Vagina (tissue), 2 donors: ENCODE data around the gene N4BP2L2. TPM values are rescaled to one million over a fixed set of nuclear protein-coding genes. Genes with fewer than 3 reads are reported as not detected.

Experiments used
- DNase-seq, 2 donors: peaks; one replicate each; pipeline ENCODE4 v3.0.0-alpha.2; 2017; ENCODE audit errors: extremely low spot score in 2 of 2
- H3K27ac ChIP-seq: fragments of 200-600 bp; sonication (generic); one replicate; pipeline ENCODE4 v1.5.1; 2019
- H3K27me3 ChIP-seq: fragments of 200-600 bp; sonication (generic); one replicate; pipeline ENCODE4 v1.5.1; 2019
- H3K36me3 ChIP-seq, 2 donors: fragments of 200-600 bp; sonication (generic); one replicate each; pipeline ENCODE4 v1.5.1; 2017 to 2019
- H3K4me1 ChIP-seq: fragments of 200-600 bp; sonication (generic); one replicate; pipeline ENCODE4 v1.5.1; 2019
- H3K4me3 ChIP-seq, 2 donors: fragments of 200-600 bp; sonication (generic); 1 replicate in 1 of 2; 2 replicates in 1 of 2; pipeline ENCODE4 v1.5.1; 2016 to 2019
- H3K9me3 ChIP-seq: fragments of 200-600 bp; sonication (generic); one replicate; pipeline ENCODE4 v1.5.1; 2019
- CTCF ChIP-seq, 3 experiments: fragments of 450-650 bp in 2 of 3; fragments of 200-600 bp in 1 of 3; sonication (generic) in 1 of 3; IDR thresholded peaks; one replicate each; pipeline ENCODE4 v1.5.1; 2017 to 2019; ENCODE audit warnings: antibody characterized with exemption in 3 of 3, mild to moderate bottlenecking in 2 of 3, moderate library complexity in 2 of 3
- POLR2A ChIP-seq, 2 donors: fragments of 450-650 bp; IDR thresholded peaks; one replicate each; pipeline ENCODE4 v1.6.1; 2017; ENCODE audit warnings: antibody characterized with exemption in 2 of 2, mild to moderate bottlenecking in 2 of 2, moderate library complexity in 2 of 2
- POLR2AphosphoS5 ChIP-seq, 2 donors: sonication (generic); formaldehyde crosslinking; IDR thresholded peaks; one replicate each; pipeline ENCODE4 v1.9.0; 2017; ENCODE audit warnings: antibody characterized with exemption in 2 of 2, mild to moderate bottlenecking in 2 of 2, low read depth in 1 of 2; ENCODE audit not compliant: insufficient read depth in 1 of 2
- intact Hi-C: fragments of 100-400 bp; cut with DNase I; formaldehyde crosslinking; loops from one replicate; pipeline ENCODE4 v1.15.1; 2023
- total RNA-seq: library from RNA; depleted of rRNA; stranded (reverse); fragments of >200 nt; gene quantifications from one replicate; pipeline ENCODE4 v1.2.3, GENCODE V29; 2016

The N4BP2L2 gene
- 173 TPM for total RNA-seq

GRCh38 chr13:32538621-32539246, at the start of gene N4BP2L2:
N4BP2L2 (minus strand) TSS chr13:32538795; CDS start chr13:32537027, 1,768 bp downstream.
- peak in 1 of 2 donors; percentile 97 for DNase-seq
- intact Hi-C loops: no loop called here
- Histone ChIP-seq H3K27me3 (no peaks in the 10 kb centered on the region), H3K27ac (peak within 1 kb of the TSS; percentile 95), H3K36me3 (peaks cover 0 to 13% of the 10 kb centered on the region in 2 donors), H3K4me3 (peak within 1 kb of the TSS; percentile 77 to 81), H3K4me1 (peaks cover 41% of the 10 kb centered on the region), H3K9me3 (no peaks in the 10 kb centered on the region)
- TF ChIP-seq POLR2A (IDR thresholded peaks at IDR 0.05) (peak in 1 of 2 donors; percentile 62), POLR2AphosphoS5 (IDR thresholded peaks at IDR 0.05; ENCODE audit: insufficient read depth in 1 of 2, low read depth in 1 of 2) (peak; percentile 79 to 99), CTCF (IDR thresholded peaks at IDR 0.05) (peak in 2 of 3 experiments; percentile 6 to 61)

GRCh38 chr13:32587811-32588170, 49.2 kb upstream of the N4BP2L2 start:
- TF ChIP-seq CTCF (IDR thresholded peaks at IDR 0.05): no peak
- no peak for TF ChIP-seq POLR2AphosphoS5 (IDR thresholded peaks at IDR 0.05; ENCODE audit: insufficient read depth in 1 of 2, low read depth in 1 of 2)
- no peak for TF ChIP-seq POLR2A (IDR thresholded peaks at IDR 0.05)

GRCh38 chr13:32587011-32587810, 48.6 kb upstream of the N4BP2L2 start:
- intact Hi-C loops: loop anchor here (5.0 to 10.0 kb wide), 2 partner anchors 48 to 1135 kb away; no protein-coding TSS in a partner anchor
- Histone ChIP-seq H3K36me3 (no peaks in the 10 kb centered on the region), H3K4me3 (peak overlapping the region; percentile 88 to 91), H3K9me3 (no peaks in the 10 kb centered on the region), H3K27me3 (no peaks in the 10 kb centered on the region), H3K27ac (peak overlapping the region; percentile 99), H3K4me1 (peaks cover 39% of the 10 kb centered on the region)
- DNase-seq: no peak
- TF ChIP-seq POLR2AphosphoS5 (IDR thresholded peaks at IDR 0.05; ENCODE audit: insufficient read depth in 1 of 2, low read depth in 1 of 2): peak in 1 of 2 donors; percentile 64
- no peak for TF ChIP-seq POLR2A (IDR thresholded peaks at IDR 0.05)
- TF ChIP-seq CTCF (IDR thresholded peaks at IDR 0.05): no peak

More at GRCh38 chr13:32587811-32588170, 49.2 kb upstream of the N4BP2L2 start:
- Histone ChIP-seq H3K27me3 (no peaks in the 10 kb centered on the region), H3K27ac (peak overlapping the region; percentile 99), H3K4me3 (peak overlapping the region; percentile 88 to 91), H3K4me1 (peaks cover 44% of the 10 kb centered on the region), H3K36me3 (no peaks in the 10 kb centered on the region), H3K9me3 (no peaks in the 10 kb centered on the region)
- intact Hi-C loops: loop anchor here (5.0 to 10.0 kb wide), 2 partner anchors 47 to 1135 kb away; no protein-coding TSS in a partner anchor
- DNase-seq: no peak

- H3K4me1 ChIP-seq: peaks cover 32% of the 10 kb centered on the region
- H3K27me3 ChIP-seq: no peaks in the 10 kb centered on the region
- peak within 1 kb of the TSS; percentile 99 for H3K27ac ChIP-seq
- H3K4me3 ChIP-seq: peak within 1 kb of the TSS; percentile 88 to 91
- TF ChIP-seq POLR2A (IDR thresholded peaks at IDR 0.05) (peak in 1 of 2 donors; percentile 48), POLR2AphosphoS5 (IDR thresholded peaks at IDR 0.05; ENCODE audit: insufficient read depth in 1 of 2, low read depth in 1 of 2) (peak in 1 of 2 donors; percentile 79), CTCF (IDR thresholded peaks at IDR 0.05) (peak; percentile 60 to 95 (median 91))
- intact Hi-C loops: loop anchor here (5.0 to 10.0 kb wide), 2 partner anchors 49 to 1136 kb away; no protein-coding TSS in a partner anchor
- H3K36me3 ChIP-seq: no peaks in the 10 kb centered on the region
- peak in 1 of 2 donors; percentile 93 for DNase-seq
- no peaks in the 10 kb centered on the region for H3K9me3 ChIP-seq
These were observed 47.7 kb upstream of the N4BP2L2 start, which contains the start of gene PDS5B for GRCh38 chr13:32586080-32586900. PDS5B (plus strand) TSS chr13:32586452; CDS start chr13:32648773, 62,321 bp downstream.
